WI38 (cell line): ENCODE measurements around the gene ARHGAP4.

Experiments used
- H3K4me3 ChIP-seq: 2 replicates; pipeline ENCODE4 v1.5.1; 2011; ENCODE audit warnings: low read depth, mild to moderate bottlenecking, control low read depth, low read length
- TF ChIP-seq, protein P1 (sequence below): IDR thresholded peaks from 2 replicates; pipeline ENCODE4 v1.5.1; 2012; ENCODE audit warnings: low read depth, mild to moderate bottlenecking, control low read depth, low read length

Gene ARHGAP4

DNA sequence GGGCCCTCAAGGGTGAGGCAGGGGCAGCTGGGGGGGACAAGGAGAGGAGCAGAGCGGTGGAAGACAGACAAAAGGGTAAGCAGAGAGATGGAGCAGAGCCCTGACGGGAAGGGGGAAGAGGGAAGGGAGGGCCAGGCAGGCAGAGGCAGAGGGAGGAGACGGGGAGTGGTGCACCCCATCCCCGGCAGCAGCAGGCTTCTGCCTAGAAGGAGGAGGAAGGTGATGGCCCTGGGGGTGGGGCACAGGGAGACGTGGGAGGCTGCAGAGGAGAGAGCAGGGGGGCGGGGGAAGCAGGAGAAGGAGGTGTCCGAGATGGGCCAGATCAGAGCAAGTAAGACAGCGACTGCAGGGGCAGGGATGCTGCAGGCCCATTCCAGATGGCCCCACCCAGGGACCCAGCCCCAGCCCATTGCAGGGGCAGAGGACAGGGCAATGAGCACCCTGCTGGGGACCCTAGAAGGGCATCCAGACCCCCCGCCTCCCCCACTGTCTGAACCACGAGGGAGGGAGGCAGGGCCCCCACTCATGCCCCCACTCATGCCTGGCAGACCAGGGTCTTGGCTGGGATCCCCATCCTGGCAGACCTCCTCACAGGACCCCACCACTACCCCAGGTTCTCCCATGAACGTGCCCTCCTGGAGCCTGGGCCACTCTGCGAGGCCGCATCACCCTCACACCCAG is 42.8 kb downstream of the ARHGAP4 start:
- TF ChIP-seq, protein P1, sequence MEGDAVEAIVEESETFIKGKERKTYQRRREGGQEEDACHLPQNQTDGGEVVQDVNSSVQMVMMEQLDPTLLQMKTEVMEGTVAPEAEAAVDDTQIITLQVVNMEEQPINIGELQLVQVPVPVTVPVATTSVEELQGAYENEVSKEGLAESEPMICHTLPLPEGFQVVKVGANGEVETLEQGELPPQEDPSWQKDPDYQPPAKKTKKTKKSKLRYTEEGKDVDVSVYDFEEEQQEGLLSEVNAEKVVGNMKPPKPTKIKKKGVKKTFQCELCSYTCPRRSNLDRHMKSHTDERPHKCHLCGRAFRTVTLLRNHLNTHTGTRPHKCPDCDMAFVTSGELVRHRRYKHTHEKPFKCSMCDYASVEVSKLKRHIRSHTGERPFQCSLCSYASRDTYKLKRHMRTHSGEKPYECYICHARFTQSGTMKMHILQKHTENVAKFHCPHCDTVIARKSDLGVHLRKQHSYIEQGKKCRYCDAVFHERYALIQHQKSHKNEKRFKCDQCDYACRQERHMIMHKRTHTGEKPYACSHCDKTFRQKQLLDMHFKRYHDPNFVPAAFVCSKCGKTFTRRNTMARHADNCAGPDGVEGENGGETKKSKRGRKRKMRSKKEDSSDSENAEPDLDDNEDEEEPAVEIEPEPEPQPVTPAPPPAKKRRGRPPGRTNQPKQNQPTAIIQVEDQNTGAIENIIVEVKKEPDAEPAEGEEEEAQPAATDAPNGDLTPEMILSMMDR: no peak
- H3K4me3 ChIP-seq: no peak overlapping the region

DNA sequence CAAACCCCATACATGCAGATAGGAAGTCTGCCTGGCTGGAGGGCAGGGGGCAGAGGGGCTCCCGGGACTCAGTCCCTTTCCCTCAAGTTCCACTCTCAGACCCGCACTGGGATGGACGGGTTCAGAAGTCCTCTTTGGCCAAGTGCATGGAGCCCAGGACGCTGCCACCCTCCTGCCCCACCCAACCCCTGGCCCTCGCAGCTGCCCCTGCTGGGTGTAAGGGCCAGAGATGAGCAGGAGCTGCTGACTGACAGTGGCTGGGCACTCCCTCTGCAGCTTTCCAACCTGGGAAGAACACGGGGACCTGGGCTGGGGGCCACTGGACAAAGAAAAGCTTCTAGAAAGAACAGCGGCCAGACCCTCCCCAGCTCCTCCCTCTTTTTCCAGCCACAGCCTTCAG is 43.5 kb downstream of the ARHGAP4 start:
- TF ChIP-seq, protein P1: no peak
- H3K4me3 ChIP-seq: no peak overlapping the region

DNA sequence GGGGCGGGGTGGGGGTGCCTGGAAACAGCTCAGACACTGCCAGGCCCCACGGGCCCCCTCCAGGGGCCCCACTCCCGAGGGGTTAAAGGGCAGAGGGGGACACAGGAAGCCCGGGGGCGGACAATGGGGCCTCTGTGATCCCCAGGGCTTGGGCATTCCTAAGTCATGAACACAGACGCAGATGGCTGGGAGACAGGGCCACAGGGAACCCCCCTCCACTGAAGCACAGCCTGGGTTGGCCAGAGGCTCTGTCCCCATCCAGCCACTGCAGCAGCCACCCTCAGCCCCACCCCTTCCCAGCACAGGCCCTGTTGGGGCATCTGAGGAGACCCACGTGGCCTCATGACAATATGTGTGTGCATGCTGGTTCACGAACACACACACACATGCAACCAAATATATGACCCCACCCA is 44.0 kb downstream of the ARHGAP4 start:
- H3K4me3 ChIP-seq: no peak overlapping the region

DNA sequence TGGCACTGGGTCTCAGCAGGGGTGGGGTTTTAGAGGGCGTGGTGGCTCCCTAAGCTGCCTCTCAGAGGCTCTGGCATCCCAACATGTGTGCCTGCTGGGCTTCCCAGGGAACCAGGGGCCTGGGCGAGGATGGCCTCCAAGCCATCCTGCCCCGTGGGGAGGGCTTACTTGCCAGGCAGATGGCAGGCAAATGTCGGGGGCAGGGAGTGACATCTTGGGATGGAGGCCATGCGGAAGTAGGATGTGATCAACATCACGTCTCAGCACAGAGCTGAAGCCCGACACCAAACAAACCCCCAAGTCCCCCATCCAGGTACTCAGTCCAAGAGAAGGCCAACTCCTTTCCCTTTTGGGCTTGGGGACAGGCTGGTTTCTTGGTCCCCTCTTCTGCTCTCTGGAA is 44.8 kb downstream of the ARHGAP4 start:
- no peak overlapping the region for H3K4me3 ChIP-seq
- TF ChIP-seq, protein P1: no peak

More for the DNA sequence above, 44.0 kb downstream of the ARHGAP4 start:
- TF ChIP-seq, protein P1: no peak

DNA sequence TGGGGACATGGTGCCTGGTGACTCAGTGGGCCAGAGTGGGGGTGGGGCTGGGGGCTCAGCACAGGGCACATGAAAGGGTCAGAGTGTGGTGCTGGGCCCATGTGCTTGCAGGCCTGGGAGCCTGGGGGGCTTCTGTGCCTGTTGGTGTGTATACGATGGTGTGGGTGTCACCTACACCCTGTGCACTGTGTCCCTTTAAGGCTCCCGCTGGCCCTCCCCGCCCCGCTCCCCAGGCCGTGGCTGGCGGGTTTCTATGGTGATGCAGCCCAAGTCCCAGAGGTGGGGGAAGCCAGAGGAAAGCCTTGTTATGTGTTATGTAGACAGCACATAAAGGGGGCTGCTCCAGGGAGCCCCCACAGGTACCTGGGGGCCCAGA is 45.6 kb downstream of the ARHGAP4 start:
- TF ChIP-seq, protein P1: no peak
- no peak overlapping the region for H3K4me3 ChIP-seq

DNA sequence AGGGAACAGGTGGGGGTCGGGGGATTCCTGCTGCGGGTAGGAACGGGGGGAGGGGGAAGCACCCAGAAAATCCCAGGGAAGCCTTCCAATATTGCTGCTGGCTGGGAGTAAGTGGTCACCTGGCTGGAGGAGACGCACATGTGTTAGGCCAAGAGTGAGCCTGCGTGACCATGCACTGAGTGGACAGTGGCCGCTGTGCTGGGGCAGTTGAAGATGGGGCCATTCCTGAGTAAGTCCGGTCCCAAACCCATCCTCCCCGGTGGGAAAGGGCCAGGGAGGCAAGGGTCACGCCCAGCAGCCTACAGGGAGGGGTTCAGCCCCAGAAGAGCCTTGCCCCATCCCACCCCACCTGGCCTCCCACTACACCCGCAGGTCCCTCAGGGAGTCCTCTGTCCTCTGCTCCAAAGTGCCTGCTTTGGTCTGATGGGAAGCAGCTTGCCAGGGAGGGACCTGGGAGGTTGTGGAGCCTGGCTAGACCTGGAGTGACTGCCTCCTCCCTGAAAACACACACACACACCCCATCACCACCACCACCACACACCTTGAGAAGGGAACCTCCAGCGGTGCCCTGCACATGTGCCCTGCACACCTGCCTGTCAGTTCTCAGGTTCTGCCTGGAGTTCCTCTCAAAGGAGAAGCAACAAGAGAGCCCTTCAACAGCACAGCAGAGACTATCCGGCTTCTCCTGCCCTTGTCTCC is 46.2 kb downstream of the ARHGAP4 start:
- TF ChIP-seq, protein P1: no peak
- H3K4me3 ChIP-seq: no peak overlapping the region

DNA sequence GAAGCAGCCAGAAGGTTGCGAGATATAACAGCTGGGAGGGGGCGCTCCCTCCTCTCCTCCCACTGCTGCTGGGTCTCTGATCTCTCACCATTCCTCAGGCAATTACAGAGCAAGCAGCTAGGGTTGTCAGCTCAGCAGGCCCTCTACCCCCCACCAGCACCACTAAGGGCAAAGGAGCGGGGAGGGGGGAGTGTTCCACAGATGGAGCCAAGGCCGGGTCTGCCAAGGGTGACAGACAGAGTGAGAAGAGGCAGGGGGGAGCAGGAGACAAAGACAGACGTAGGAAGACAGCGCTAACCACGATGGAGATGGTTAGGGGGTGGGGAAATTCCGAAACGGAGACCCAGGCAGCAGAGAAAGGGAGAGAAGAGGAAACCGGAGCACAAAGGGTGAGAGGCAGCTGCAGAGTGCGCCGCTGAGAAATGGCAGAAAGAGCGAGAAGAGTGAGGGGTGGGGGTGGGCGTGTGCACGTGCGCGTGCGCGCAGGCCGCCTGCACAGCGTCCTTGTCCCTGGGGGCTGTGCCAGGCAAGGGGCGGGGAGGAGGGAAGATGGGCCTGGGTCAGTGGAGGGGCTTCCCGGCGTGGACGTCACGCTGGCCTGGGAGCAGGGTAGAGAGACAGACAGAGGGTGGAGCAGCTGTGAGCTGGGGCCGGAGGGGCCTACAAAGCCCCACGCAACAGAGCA is 47.0 kb downstream of the ARHGAP4 start:
- no peak overlapping the region for H3K4me3 ChIP-seq
- TF ChIP-seq, protein P1: no peak
